Caki2 (cell line): Measurements from ENCODE around the gene SLC25A22. TPM values are rescaled to one million over a fixed set of nuclear protein-coding genes. Genes with fewer than 3 reads are reported as not detected.
A peak's percentile ranks its signal among the peaks of the same experiment; 100 is the strongest.

Experiments
- DNase-seq: peaks from one replicate; pipeline ENCODE4 v3.0.0-alpha.2; 2015; ENCODE audit warnings: low read depth
- in situ Hi-C: cut with HindIII; loops from 2 replicates; pipeline ENCODE4 v1.10.0; 2016; ENCODE audit warnings: low sequenced_read_pairs, low pct_unique_long_range_greater_than_20kb, mixed read lengths
- total RNA-seq: library from RNA; depleted of rRNA; stranded (reverse); fragments of >200 nt; shearing (Covaris generic); gene quantifications from 2 replicates; pipeline ENCODE4 v1.2.3, GENCODE V29; 2014; ENCODE audit warnings: low replicate concordance

SLC25A22 gene
- total RNA-seq, 1 experiment from 2014 or later: 12.5 TPM

- in situ Hi-C loops: no loop called here
- DNase-seq: no peak
Measured at GRCh38 chr11:811446-812245, 13.6 kb upstream of the SLC25A22 start.

- no peak for DNase-seq
- in situ Hi-C loops: no loop called here
Measured at GRCh38 chr11:810040-810567, 12.0 kb upstream of the SLC25A22 start.

- peak; percentile 97 for DNase-seq
- in situ Hi-C loops: no loop called here
Measured at GRCh38 chr11:809287-810039, 11.4 kb upstream of the SLC25A22 start, which contains the start of gene RPLP2. Gene RPLP2, plus strand, starts transcription at chr11:809967. Its CDS starts 268 bp downstream, at chr11:810235.

- no peak for DNase-seq
- in situ Hi-C loops: no loop called here
Measured at GRCh38 chr11:808427-809286, 10.6 kb upstream of the SLC25A22 start.

GRCh38 chr11:804599-804964 is 6.5 kb upstream of the SLC25A22 start:
- no peak for DNase-seq
- in situ Hi-C loops: no loop called here

- no peak for DNase-seq
- in situ Hi-C loops: no loop called here
Measured at GRCh38 chr11:803770-804598, 5.9 kb upstream of the SLC25A22 start.

GRCh38 chr11:803467-803742 is 5.3 kb upstream of the SLC25A22 start:
- in situ Hi-C loops: no loop called here
- DNase-seq: no peak

GRCh38 chr11:802693-803466 is 4.8 kb upstream of the SLC25A22 start:
- in situ Hi-C loops: no loop called here
- no peak for DNase-seq

- in situ Hi-C loops: no loop called here
Measured at GRCh38 chr11:802018-802617, 4.0 kb upstream of the SLC25A22 start.

GRCh38 chr11:801097-801780 is 3.2 kb upstream of the SLC25A22 start:
- in situ Hi-C loops: no loop called here
- DNase-seq: no peak

More at GRCh38 chr11:802018-802617, 4.0 kb upstream of the SLC25A22 start:
- DNase-seq: no peak

- DNase-seq: no peak
Measured at GRCh38 chr11:800473-800872, 2.4 kb upstream of the SLC25A22 start.

GRCh38 chr11:799641-800316 is 1.7 kb upstream of the SLC25A22 start:
- DNase-seq: no peak
- in situ Hi-C loops: no loop called here

More at GRCh38 chr11:800473-800872, 2.4 kb upstream of the SLC25A22 start:
- in situ Hi-C loops: no loop called here

- peak; percentile 81 for DNase-seq
- in situ Hi-C loops: no loop called here
Measured at GRCh38 chr11:797296-798092, 587 bp downstream of the SLC25A22 start.

- DNase-seq: no peak
- in situ Hi-C loops: no loop called here
Measured at GRCh38 chr11:796565-797295, 1.4 kb downstream of the SLC25A22 start.
